HG02610 (cell line): ENCODE results near the gene ENPP7.

Experiments used
- ATAC-seq: cut with Tn5 transposase; IDR thresholded peaks from one replicate; pipeline ENCODE4 v1.9.1; 2021; ENCODE audit warnings: mild to moderate bottlenecking, moderate library complexity; ENCODE audit not compliant: unreplicated experiment

ENPP7 gene

GRCh38 chr17:79702550-79703236 lies 28.1 kb upstream of the ENPP7 start:
- ATAC-seq, result no peak

GRCh38 chr17:79704691-79705090 lies 26.1 kb upstream of the ENPP7 start:
- ATAC-seq, result no peak

DNA sequence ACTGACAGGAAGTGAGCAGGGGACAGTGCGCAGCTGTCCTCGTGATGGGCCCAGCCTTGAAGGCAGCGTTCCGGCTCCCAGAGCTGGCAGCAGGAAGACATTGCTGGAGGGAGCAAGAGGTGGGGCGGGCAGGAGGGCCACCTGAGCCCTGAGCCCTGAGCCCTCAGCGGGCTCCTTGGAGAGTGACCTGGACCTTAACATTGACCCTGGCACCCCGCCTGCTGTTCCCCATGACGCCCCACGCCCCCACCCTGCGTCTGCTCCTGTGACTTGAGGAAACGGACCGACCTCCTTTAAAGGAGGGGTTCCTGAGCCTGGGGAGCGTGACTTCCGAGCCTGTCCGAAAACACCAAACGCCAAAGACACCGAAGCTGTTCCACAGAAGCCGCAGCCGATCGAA lies 25.1 kb upstream of the ENPP7 start:
- ATAC-seq, result no peak

GRCh38 chr17:79706931-79707850 lies 23.6 kb upstream of the ENPP7 start:
- no peak for ATAC-seq

DNA sequence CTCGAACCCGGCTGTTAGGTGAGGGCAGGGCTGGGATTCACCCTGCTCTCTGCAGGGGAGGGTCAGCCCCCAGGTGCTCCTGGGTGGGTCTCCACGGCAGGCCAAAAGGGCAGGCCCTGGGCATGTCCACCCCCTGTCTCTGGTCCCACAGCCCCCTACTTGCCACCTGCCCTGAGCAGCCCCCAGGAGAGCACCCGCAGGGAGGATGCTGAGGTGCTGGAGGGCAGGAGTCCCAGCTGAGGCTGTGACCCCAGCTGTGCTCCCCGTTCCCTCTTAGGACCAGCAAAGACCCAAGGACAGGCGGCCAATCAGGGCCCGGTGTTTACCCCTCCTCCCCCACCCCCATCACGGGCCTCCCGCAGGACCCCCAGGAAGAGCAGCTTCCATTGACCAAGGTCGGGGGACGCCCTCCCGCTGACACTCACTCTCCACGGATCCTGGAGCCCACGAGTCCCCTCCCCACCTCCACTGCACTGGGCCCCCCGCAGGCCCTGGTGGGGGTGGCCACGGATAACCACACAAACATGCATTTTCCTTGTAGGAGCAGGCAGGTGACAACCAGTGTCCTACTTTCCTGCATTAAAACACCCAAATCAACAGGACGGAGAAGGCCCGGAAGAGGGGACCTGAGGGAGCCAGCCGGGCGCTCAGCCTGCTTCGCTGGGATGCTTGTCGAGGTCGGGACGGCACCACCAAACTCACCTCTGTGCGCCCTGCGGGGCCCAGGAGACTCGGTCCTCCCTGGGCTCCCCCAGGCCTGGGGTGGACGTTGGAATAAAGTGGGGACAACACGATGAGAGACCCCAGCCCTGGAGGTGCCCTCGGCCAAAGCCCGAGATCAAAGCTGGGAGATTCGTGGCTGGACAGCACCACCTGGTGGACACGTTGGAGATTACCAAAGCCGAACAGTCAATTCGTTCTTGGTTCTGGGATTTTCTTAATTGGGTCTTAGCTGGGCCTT lies 22.5 kb upstream of the ENPP7 start:
- ATAC-seq, result no peak

GRCh38 chr17:79711715-79712305 lies 18.9 kb upstream of the ENPP7 start:
- no peak for ATAC-seq

- ATAC-seq, result no peak
Measured at GRCh38 chr17:79713391-79713790, 17.4 kb upstream of the ENPP7 start.

- no peak for ATAC-seq
Measured at GRCh38 chr17:79714176-79715097, 16.3 kb upstream of the ENPP7 start.

- no peak for ATAC-seq
Measured at GRCh38 chr17:79715098-79715942, 15.4 kb upstream of the ENPP7 start.

DNA sequence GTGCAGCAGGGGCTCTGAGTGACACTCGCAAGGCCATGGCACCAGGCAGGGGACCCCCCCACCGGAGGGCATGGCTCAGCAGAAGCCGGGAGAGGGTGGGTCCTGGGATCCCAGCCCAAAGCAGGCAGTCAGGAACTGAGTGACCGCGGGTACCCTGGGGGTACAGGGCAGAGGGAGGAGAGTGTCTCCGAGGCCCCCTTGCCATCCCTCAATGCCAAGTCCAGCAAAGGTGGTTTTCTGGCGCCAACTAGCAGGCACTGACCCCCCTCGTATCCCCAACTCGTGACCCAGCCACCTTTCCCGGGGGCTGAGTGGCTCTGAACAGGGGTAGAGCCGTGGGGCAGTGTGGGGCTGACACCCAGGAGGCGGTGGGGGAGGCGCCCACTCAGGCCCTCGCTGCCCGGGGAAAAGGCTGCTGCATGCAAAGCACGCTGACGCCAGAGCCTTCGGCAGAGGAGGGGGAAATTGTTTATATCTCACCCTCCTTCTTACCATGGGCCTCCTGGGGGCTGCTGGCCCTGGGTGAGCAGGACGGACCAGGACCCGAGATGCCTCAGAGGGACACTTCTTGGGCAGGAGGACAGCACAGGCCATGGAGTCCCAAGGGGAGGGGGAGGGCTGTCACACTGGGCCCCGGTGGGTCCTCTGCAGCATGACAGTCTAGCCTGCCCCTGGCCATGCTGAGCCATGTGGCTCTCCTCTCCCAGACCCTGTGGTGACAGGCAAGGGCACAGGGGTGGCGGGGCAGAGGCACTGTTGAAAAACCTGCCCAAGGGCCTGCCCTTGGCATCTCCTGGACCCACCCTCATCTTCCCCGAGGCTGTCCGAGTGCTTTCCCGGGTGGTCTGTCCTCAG lies 14.6 kb upstream of the ENPP7 start:
- no peak for ATAC-seq

DNA sequence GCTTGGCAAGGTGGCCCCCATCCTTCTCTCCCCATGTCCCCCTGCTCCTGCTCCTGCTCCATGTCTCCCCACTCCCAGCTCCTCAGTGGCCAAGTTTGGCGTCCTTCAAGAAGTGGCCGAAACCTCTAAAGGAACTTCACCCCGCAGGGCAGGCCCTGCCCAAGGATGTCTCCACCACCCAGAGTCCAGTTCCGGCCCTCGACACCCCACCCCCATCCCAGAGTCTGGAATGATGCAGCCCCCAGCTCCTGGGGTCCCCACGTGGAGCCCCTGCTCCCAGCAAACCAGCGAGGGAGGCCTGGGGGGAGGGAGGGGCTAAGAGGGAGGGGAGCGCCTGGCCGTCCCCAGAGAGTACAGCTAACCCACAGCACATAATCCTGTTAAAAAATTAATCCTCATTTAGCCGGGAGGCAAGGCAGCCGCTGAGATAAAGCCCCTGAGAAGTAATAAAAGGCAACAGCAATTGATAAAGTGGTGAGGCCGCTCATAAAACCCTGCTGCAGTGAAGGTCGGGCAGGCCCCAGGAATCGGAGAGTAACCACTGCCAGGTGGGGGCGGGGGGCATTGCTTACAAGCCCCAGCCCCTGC lies 9.9 kb upstream of the ENPP7 start:
- no peak for ATAC-seq

DNA sequence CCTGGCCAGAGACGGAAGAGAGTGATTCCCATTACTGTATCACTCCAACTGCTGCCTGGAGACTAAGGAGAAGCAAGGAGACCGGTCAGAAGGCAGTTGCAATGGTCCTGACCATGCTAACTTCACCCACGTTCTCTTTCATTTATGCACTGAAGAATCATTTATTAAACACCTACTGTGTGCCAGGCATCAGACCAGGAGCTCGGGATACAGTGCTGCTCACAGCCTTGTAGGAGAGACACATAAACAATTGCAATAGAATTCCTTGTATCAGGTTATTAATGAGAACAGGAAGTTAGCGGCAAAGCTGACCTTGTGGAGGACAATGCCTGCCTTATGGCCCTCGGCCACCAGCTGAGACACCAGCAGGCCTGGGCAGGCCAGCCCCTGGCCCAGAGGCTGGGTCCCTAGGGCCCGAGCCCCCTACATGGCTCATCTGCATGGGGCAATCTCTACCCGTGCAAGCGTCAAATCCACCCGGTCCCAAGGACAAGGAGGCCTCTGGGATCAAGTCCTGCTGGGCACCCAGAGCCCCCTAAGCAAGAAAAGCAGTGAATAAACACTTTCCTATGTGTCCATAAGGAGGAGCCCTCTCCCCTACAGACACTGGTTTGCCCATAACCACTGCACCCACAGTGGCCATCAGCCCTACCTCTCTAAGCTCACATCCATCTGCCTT lies 8.6 kb upstream of the ENPP7 start:
- no peak for ATAC-seq

DNA sequence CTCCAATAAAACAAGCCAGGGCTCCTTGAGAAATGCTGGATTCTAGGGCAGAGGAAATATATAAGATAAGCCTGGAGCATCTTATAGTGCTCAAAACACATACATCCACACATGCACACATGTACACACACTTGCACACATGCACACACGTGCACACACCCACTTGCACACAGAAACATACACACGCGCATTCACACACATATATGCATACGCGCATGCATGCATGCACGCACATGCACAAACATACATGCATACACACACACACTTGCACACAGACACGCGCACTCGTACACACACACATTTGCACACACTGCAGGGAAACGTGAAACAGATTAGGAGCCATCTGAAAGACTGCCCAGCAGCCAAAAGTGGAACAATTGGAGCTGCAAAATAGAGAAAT lies 8.0 kb upstream of the ENPP7 start:
- ATAC-seq, result no peak

DNA sequence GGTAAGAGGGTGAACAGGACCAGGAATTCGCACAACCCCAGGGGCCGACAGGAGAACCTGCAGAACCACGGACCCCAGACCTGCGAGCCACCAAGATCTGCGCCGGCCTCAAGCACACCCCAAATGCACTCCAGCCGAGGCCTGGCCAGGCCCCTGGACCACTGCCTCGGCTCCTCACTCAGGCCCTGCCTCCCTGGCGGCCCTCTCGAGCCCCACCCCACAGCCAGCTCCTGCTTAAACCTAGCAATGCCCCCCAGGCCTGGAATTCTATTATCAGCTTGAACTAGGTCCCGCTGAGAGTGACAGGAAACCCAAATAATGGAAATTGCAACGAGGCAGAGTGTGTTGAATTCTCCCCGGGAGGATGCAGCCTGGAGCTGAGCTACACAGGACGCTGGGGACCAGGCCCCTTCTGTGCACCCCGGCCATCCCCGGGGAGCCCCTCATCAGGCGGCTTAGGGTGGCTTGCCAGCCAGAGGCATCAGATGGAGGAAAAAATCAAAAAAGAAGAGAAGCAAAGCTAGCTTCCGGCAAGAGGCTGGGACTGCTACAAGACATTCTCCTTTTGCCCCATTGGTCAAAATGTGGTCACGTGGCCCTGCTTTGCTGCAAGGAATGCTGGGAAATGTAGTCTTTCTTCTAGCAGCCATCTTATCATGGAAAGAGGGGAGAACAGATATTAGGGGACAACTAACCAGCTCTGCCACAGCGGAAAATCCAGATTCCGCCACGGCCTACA lies 2.4 kb upstream of the ENPP7 start:
- ATAC-seq, result peak; percentile 46

DNA sequence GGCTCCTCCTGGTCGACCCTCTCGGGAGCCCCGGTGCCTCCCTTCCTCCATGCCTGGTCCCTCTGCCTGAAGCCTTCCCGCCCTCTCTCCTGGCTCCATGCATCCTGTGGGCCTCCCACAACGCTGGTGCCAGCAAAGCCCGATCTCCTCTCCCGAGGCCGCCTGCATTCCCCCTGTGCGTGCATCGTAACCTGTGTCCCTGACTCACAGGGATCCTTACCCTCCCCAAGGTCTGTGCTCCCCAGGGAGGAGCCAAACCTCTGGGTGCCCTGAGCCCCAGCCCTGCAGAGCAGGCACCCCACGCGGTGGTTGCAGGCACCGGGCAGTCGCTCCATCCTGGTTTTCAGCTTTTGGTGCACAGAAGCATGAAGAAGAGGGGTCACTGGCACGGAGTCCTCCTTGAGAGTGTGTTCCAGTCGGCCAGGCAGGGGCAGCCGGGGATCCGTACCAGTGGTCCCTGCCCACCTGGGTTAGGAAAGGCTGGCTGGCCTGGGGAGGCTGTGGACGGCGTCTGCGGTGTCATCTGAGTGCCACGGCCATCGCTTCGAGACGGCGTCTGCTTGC lies 1.8 kb upstream of the ENPP7 start:
- no peak for ATAC-seq

GRCh38 chr17:79729761-79730160 lies 982 bp upstream of the ENPP7 start:
- no peak for ATAC-seq
